ENCODE data around the gene LSM3. TPM values are rescaled to one million over a fixed set of nuclear protein-coding genes. Genes with fewer than 3 reads are reported as not detected.

LSM3 gene
- total and polyA plus RNA-seq, 7 donors = 8.0 to 20.4 (median 16.5) TPM

GRCh38 chr3:14246414-14246813 is 67.8 kb downstream of the LSM3 start:
- DNase-seq = no peak
- H3K9me3 ChIP-seq = no peaks in the 10 kb centered on the region
- no peak overlapping the region for H3K4me3 ChIP-seq
- no peaks in the 10 kb centered on the region for H3K4me1 ChIP-seq
- peaks cover 0 to 3% (median 0%) of the 10 kb centered on the region in 3 donors for H3K27me3 ChIP-seq
- no peaks in the 10 kb centered on the region for H3K36me3 ChIP-seq
- intact Hi-C loops (cut with DNase I) = no loop called here
- TF ChIP-seq POLR2A (IDR thresholded peaks at IDR 0.05) = no peak
- no peak for TF ChIP-seq POLR2AphosphoS5 (IDR thresholded peaks at IDR 0.05)
- TF ChIP-seq CTCF (IDR thresholded peaks at IDR 0.05) = no peak
- TF ChIP-seq EP300 (IDR thresholded peaks at IDR 0.05) = no peak
- H3K27ac ChIP-seq = no peak overlapping the region
- WGBS, 2 donors = 83% methylated on average over 5 of the region's 5 CpGs

GRCh38 chr3:14248477-14248848 is 69.8 kb downstream of the LSM3 start:
- no peak overlapping the region for H3K27ac ChIP-seq
- TF ChIP-seq POLR2AphosphoS5 (IDR thresholded peaks at IDR 0.05) (no peak), EP300 (IDR thresholded peaks at IDR 0.05) (no peak), POLR2A (IDR thresholded peaks at IDR 0.05) (no peak), CTCF (IDR thresholded peaks at IDR 0.05) (no peak)
- H3K4me3 ChIP-seq = no peak overlapping the region
- H3K9me3 ChIP-seq = no peaks in the 10 kb centered on the region
- WGBS, 2 donors = 88 to 89% methylated on average over 3 of the region's 3 CpGs
- no peak for DNase-seq
- H3K4me1 ChIP-seq = no peaks in the 10 kb centered on the region
- intact Hi-C loops (cut with DNase I) = no loop called here
- no peaks in the 10 kb centered on the region for H3K36me3 ChIP-seq
- H3K27me3 ChIP-seq = peaks cover 0 to 3% (median 0%) of the 10 kb centered on the region in 3 donors

GRCh38 chr3:14248849-14249523 is 70.4 kb downstream of the LSM3 start:
- no peaks in the 10 kb centered on the region for H3K9me3 ChIP-seq
- DNase-seq = no peak
- 66 to 77% methylated on average over 5 of the region's 5 CpGs for WGBS, 2 donors
- H3K27me3 ChIP-seq = peaks cover 0 to 3% (median 0%) of the 10 kb centered on the region in 3 donors
- H3K4me3 ChIP-seq = no peak overlapping the region
- intact Hi-C loops (cut with DNase I) = no loop called here
- H3K27ac ChIP-seq = no peak overlapping the region
- H3K4me1 ChIP-seq = no peaks in the 10 kb centered on the region
- no peaks in the 10 kb centered on the region for H3K36me3 ChIP-seq
- TF ChIP-seq CTCF (IDR thresholded peaks at IDR 0.05) (no peak), POLR2AphosphoS5 (IDR thresholded peaks at IDR 0.05) (peak in 2 of 4 donors; percentile 22 to 41)

Other genes starting within 250 kb of the LSM3 start
- gene CHCHD4, start 53.9 kb upstream of the LSM3 start, total RNA-seq = 10 to 100 TPM; 13.0 to 33.1 (median 26.3) TPM
- 10 to 100 TPM; 15.3 to 33.8 (median 17.4) TPM for gene CHCHD4, start 53.9 kb upstream of the LSM3 start, polyA plus RNA-seq
- gene TMEM43, start 53.8 kb upstream of the LSM3 start, total RNA-seq = 10 to 100 TPM; 68.0 to 88.3 (median 80.2) TPM
- 10 to 100 TPM in 1 of 3 donors, 1 to 10 TPM in 2; 6.0 to 33.7 (median 7.2) TPM for gene TMEM43, start 53.8 kb upstream of the LSM3 start, polyA plus RNA-seq
- 10 to 100 TPM; 30.3 to 37.5 (median 32.6) TPM for gene XPC, start 216 bp upstream of the LSM3 start, total RNA-seq
- 10 to 100 TPM in 1 of 3 donors, 1 to 10 TPM in 2; 8.1 to 20.0 (median 9.0) TPM for gene XPC, start 216 bp upstream of the LSM3 start, polyA plus RNA-seq
- gene SLC6A6, start 223.8 kb downstream of the LSM3 start, total RNA-seq = 10 to 100 TPM in 1 of 4 donors, 1 to 10 TPM in 3; 6.4 to 19.1 (median 9.1) TPM
- 1 to 10 TPM; 2.3 to 8.4 (median 2.4) TPM for gene SLC6A6, start 223.8 kb downstream of the LSM3 start, polyA plus RNA-seq

Data from sigmoid colon (tissue), 7 donors.